SK-N-SH (cell line): ENCODE measurements around the gene CAST. TPM values are rescaled to one million over a fixed set of nuclear protein-coding genes. Genes with fewer than 3 reads are reported as not detected.
A peak's percentile ranks its signal among the peaks of the same experiment; 100 is the strongest.

Experiments
- CTCF ChIA-PET: fragments of 300-600, 350-600 bp; formaldehyde crosslinking; extraction: SDS; loops from one replicate; lab custom pipeline; 2021; lab: Yijun Ruan, JAX
- POLR2A ChIA-PET: fragments of 350-600 bp; sonication (Branson Sonifier 250); formaldehyde crosslinking; extraction: SDS; loops from one replicate; lab custom pipeline; 2020; ENCODE audit warnings: antibody characterized with exemption, inconsistent platforms; lab: Yijun Ruan, JAX
- DNase-seq: peaks from one replicate; pipeline ENCODE4 v3.0.0; 2012
- H2AFZ ChIP-seq: fragments of 200-600 bp; sonication (generic); 2 replicates; pipeline ENCODE4 v1.8.1; 2016; ENCODE audit warnings: antibody characterized with exemption, mild to moderate bottlenecking, low read depth
- H3F3A ChIP-seq: fragments of 200-600 bp; sonication (generic); replicated peaks from 2 replicates; pipeline ENCODE3; 2016; ENCODE audit warnings: antibody characterized with exemption, mild to moderate bottlenecking; ENCODE audit not compliant: insufficient read depth
- H3K27ac ChIP-seq, 2 experiments: fragments of 200-500 bp in 1 of 2; fragments of 200-600 bp in 1 of 2; sonication (Bioruptor generic) in 1 of 2; sonication (generic), shearing (Covaris generic) in 1 of 2; 2 replicates each; pipeline versions ENCODE4 v1.5.1 to v1.6.1; 2014 to 2016; ENCODE audit warnings: low read depth in 2 of 2, inconsistent platforms in 1 of 2, low read length in 1 of 2, mild to moderate bottlenecking in 1 of 2, mixed read lengths in 1 of 2
- H3K27me3 ChIP-seq: fragments of 200-600 bp; sonication (generic), shearing (Covaris generic); 2 replicates; pipeline ENCODE4 v1.6.1; 2016; ENCODE audit warnings: mixed run types; ENCODE audit not compliant: insufficient read depth
- H3K36me3 ChIP-seq, 2 experiments: fragments of 200-500 bp in 1 of 2; fragments of 200-600 bp in 1 of 2; sonication (Bioruptor generic) in 1 of 2; sonication (generic) in 1 of 2; replicated peaks in 1 of 2; 2 replicates each; pipeline versions ENCODE3 to v1.5.1; 2014 to 2016; ENCODE audit warnings: low read length in 1 of 2, mild to moderate bottlenecking in 1 of 2; ENCODE audit not compliant: insufficient read depth in 2 of 2, control insufficient read depth in 1 of 2
- H3K4me1 ChIP-seq, 2 experiments: fragments of 200-500 bp in 1 of 2; fragments of 200-600 bp in 1 of 2; sonication (Bioruptor generic) in 1 of 2; sonication (generic), shearing (Covaris generic) in 1 of 2; 2 replicates each; pipeline versions ENCODE4 v1.5.1 to v1.6.1; 2014 to 2016; ENCODE audit warnings: low read depth in 1 of 2, low read length in 1 of 2, mixed run types in 1 of 2; ENCODE audit not compliant: insufficient read depth in 2 of 2, control insufficient read depth in 1 of 2
- H3K4me2 ChIP-seq: fragments of 200-600 bp; sonication (generic), shearing (Covaris generic); 2 replicates; pipeline ENCODE4 v1.6.1; 2017; ENCODE audit warnings: mixed run types
- H3K4me3 ChIP-seq, 2 experiments: fragments of 200-500 bp in 1 of 2; fragments of 200-600 bp in 1 of 2; sonication (Bioruptor generic) in 1 of 2; sonication (generic), shearing (Covaris generic) in 1 of 2; 2 replicates each; pipeline versions ENCODE4 v1.5.1 to v1.8.1; 2014 to 2016; ENCODE audit warnings: low read depth in 2 of 2, inconsistent platforms in 1 of 2, low read length in 1 of 2, mild to moderate bottlenecking in 1 of 2, mixed read lengths in 1 of 2, moderate library complexity in 1 of 2
- H3K79me2 ChIP-seq: fragments of 200-600 bp; sonication (generic); 2 replicates; pipeline ENCODE4 v1.8.1; 2017; ENCODE audit warnings: mild to moderate bottlenecking; ENCODE audit not compliant: insufficient read depth
- H3K9ac ChIP-seq: fragments of 200-600 bp; sonication (generic); 2 replicates; pipeline ENCODE4 v1.6.1; 2017; ENCODE audit warnings: mixed run types
- H3K9me2 ChIP-seq: fragments of 200-600 bp; sonication (generic); 2 replicates; pipeline ENCODE4 v1.6.1; 2017; ENCODE audit warnings: mixed run types
- H3K9me3 ChIP-seq: fragments of 200-600 bp; sonication (generic); 2 replicates; pipeline ENCODE4 v1.6.1; 2017; ENCODE audit warnings: mixed run types, mild to moderate bottlenecking, moderate library complexity
- H4K20me1 ChIP-seq: fragments of 200-600 bp; sonication (generic); 2 replicates; pipeline ENCODE4 v1.6.1; 2017; ENCODE audit warnings: mild to moderate bottlenecking, mixed run types; ENCODE audit not compliant: insufficient read depth
- CHD2 ChIP-seq: fragments of 150-350 bp; IDR thresholded peaks from 2 replicates; pipeline ENCODE4 v1.6.1; 2018; ENCODE audit warnings: low read length; ENCODE audit not compliant: partially characterized antibody
- EP300 ChIP-seq, 2 experiments: IDR thresholded peaks; 2 replicates each; pipeline versions ENCODE4 v1.4.0 to v1.6.1; 2012; ENCODE audit warnings: borderline replicate concordance in 1 of 2, low read depth in 1 of 2, low read length in 1 of 2
- MEF2A ChIP-seq: IDR thresholded peaks from 2 replicates; pipeline ENCODE4 v1.4.0; 2012; ENCODE audit warnings: low read depth, borderline replicate concordance
- MXI1 ChIP-seq: IDR thresholded peaks from 2 replicates; pipeline ENCODE4 v1.6.1; 2012; ENCODE audit warnings: mild to moderate bottlenecking, low read depth, low read length, improper control_type of control experiment
- NFIC ChIP-seq: IDR thresholded peaks from 2 replicates; pipeline ENCODE4 v1.4.0; 2012; ENCODE audit warnings: borderline replicate concordance
- RAD21 ChIP-seq: IDR thresholded peaks from 2 replicates; pipeline ENCODE4 v1.6.1; 2012; ENCODE audit warnings: mild to moderate bottlenecking, low read length
- REST ChIP-seq: IDR thresholded peaks from 2 replicates; pipeline ENCODE4 v1.6.1; 2012; ENCODE audit warnings: mild to moderate bottlenecking, low read depth, low read length, moderate library complexity
- SMC3 ChIP-seq: IDR thresholded peaks from 2 replicates; pipeline ENCODE4 v1.6.1; 2012; ENCODE audit warnings: low read depth, low read length, improper control_type of control experiment
- USF1 ChIP-seq: IDR thresholded peaks from 2 replicates; pipeline ENCODE4 v1.4.0; 2012; ENCODE audit warnings: low read depth, borderline replicate concordance
- polyA plus RNA-seq, 3 experiments: library from polyadenylated mRNA; depleted of rRNA; stranded (reverse); fragments of >200 nt; gene quantifications; 2 replicates each; pipeline ENCODE4 v1.2.3, GENCODE V29; 2012
- TF ChIP-seq, protein P1 (sequence below): fragments of 200-600 bp; sonication (generic); IDR thresholded peaks from 2 replicates; pipeline ENCODE4 v1.6.1; 2017; ENCODE audit warnings: antibody characterized with exemption, mild to moderate bottlenecking, moderate library complexity

Gene CAST
- polyA plus RNA-seq, 1 of the 3 experiments (the other 2 are of a cell fraction): 82.9 TPM

DNA sequence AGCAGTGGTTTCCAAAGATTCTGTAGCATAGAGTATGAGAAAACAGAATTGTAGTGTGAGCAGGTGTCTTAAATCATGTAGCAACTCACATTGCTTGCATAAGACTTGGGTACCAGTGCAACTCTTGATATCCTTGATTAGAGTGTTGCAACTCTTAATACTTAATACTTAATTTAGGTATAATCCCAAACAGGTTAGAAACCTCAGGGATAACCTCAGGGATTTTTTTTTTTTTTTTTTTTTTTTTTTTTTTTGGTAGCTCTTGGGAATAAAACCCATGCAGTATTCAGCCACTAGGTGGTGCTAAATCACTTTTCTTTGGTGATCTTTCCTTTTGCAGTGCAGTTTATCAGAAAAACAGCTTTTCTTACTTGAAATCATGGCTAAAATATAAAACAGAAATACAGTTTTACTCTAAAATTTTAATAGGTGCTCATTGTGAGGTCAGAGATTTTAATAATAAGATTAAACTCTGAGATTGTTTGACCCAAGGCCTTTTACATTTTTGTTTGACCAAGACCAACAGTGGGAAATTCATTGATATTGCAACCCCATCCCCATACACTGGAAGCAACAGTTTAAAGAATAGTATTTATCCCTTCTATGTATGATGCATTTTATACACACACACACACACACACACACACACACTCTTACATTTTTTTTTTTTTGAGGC is 90.3 kb downstream of the CAST start:
- Histone ChIP-seq H3K4me3 (no peak overlapping the region), H3K27me3 (no peaks in the 10 kb centered on the region), H3K36me3 (peaks cover 77 to 87% of the 10 kb centered on the region in 2 experiments), H3K9me2 (no peaks in the 10 kb centered on the region), H3K4me2 (no peak overlapping the region), H3K4me1 (peaks cover 0 to 10% of the 10 kb centered on the region in 2 experiments; a peak in 2 of 4 replicates), H3K9ac (no peak overlapping the region), H3K27ac (no peak overlapping the region), H4K20me1 (no peaks in the 10 kb centered on the region), H3F3A (peaks cover 33% of the 10 kb centered on the region), H2AFZ (no peak overlapping the region), H3K79me2 (0 out of 2 replicates have a peak, but pooled peaks cover 6% of the 10 kb centered on the region), H3K9me3 (no peaks in the 10 kb centered on the region)
- POLR2A ChIA-PET: interaction anchor here (0.5 to 1.3 kb wide), 4 partner anchors 10 to 184 kb away, joined by 3 read pairs; no protein-coding TSS in a partner anchor
- CTCF ChIA-PET: interaction anchor here (0.7 to 4.5 kb wide), 62 partner anchors 10 to 781 kb away, joined by 3 to 118 read pairs (median 5); partner anchors contain the start of genes CAST, ERAP1, LIX1 and LNPEP
- TF ChIP-seq, protein P1, sequence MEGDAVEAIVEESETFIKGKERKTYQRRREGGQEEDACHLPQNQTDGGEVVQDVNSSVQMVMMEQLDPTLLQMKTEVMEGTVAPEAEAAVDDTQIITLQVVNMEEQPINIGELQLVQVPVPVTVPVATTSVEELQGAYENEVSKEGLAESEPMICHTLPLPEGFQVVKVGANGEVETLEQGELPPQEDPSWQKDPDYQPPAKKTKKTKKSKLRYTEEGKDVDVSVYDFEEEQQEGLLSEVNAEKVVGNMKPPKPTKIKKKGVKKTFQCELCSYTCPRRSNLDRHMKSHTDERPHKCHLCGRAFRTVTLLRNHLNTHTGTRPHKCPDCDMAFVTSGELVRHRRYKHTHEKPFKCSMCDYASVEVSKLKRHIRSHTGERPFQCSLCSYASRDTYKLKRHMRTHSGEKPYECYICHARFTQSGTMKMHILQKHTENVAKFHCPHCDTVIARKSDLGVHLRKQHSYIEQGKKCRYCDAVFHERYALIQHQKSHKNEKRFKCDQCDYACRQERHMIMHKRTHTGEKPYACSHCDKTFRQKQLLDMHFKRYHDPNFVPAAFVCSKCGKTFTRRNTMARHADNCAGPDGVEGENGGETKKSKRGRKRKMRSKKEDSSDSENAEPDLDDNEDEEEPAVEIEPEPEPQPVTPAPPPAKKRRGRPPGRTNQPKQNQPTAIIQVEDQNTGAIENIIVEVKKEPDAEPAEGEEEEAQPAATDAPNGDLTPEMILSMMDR: peak; percentile 68
- no peak for TF ChIP-seq NFIC
- no peak for TF ChIP-seq MXI1
- peak; percentile 55 for TF ChIP-seq SMC3
- no peak for TF ChIP-seq REST
- no peak for TF ChIP-seq CHD2
- no peak for TF ChIP-seq EP300 (IDR thresholded peaks at IDR 0.05; ENCODE audit: borderline replicate concordance in 1 of 2, low read depth in 1 of 2, low read length in 1 of 2)
- no peak for TF ChIP-seq MEF2A
- peak; percentile 79 for TF ChIP-seq RAD21
- TF ChIP-seq USF1: no peak
- DNase-seq: peak; percentile 19
